Upper lobe of right lung (tissue), 1 donor: ENCODE data around the gene FGB. TPM values are rescaled to one million over a fixed set of nuclear protein-coding genes. Genes with fewer than 3 reads are reported as not detected.

Experiments
- ATAC-seq: fragments of 200-7000 bp; cut with Tn5 transposase; one replicate; pipeline ENCODE4 v1.9.1; 2020; ENCODE audit warnings: mild to moderate bottlenecking, moderate library complexity
- DNase-seq: peaks from one replicate; pipeline ENCODE4 v3.0.0-alpha.2; 2020
- H3K27ac ChIP-seq: fragments of 200-600 bp; one replicate; pipeline ENCODE4 v1.8.0; 2022
- H3K27me3 ChIP-seq: fragments of 200-600 bp; one replicate; pipeline ENCODE4 v1.8.0; 2022; ENCODE audit warnings: mild to moderate bottlenecking
- H3K36me3 ChIP-seq: fragments of 200-600 bp; one replicate; pipeline ENCODE4 v1.8.0; 2022
- H3K4me1 ChIP-seq: fragments of 200-600 bp; one replicate; pipeline ENCODE4 v1.8.0; 2022
- H3K4me3 ChIP-seq: fragments of 200-600 bp; one replicate; pipeline ENCODE4 v1.8.0; 2022; ENCODE audit warnings: mild to moderate bottlenecking
- H3K9me3 ChIP-seq: fragments of 200-600 bp; one replicate; pipeline ENCODE4 v1.8.0; 2022
- intact Hi-C: fragments of 100-400 bp; cut with DNase I; formaldehyde crosslinking; loops from one replicate; pipeline ENCODE4 v1.11.0; 2022
- total RNA-seq: library from RNA; stranded (reverse); fragmentation: NEBNext Ultra II Directional; extraction: Animal tissue kit (Norgen Biotek cat#: 25700); gene quantifications from one replicate; pipeline ENCODE4 v1.2.1, GENCODE V29; 2021
- TF ChIP-seq, protein P1 (sequence below): fragments of 200-600 bp; IDR thresholded peaks from one replicate; pipeline ENCODE4 v1.8.0; 2022; ENCODE audit warnings: antibody characterized with exemption
- donor health status: DM: no; HTN: yes; CAD: no; lungs with severe emphysema.

FGB gene
- total RNA-seq, 1 donor from 2014 or later = 1.2 TPM

DNA sequence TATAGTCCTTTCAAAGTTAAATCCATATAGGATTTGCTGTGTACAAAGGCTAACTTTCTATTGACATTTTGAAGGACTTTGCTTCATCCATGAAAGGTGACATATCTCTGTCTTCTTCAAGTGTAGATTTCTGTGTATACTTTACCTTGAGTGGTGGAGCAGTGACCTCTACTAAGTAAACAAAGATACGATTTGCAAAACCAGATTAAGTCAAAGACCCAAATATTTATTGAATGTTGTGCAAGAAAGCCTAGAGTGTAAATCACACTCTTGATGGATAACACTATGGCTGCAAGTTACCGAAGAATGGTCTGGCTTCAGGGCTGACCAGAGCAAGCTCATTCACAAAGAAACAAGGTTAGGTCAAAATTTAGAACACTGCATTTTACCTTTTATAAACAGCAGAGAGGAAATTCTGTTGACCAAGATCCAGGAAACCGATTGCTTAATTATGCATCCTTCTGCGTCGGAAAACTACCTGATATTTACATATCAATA, 55.1 kb downstream of the FGB start:
- H3K4me3 ChIP-seq = no peak overlapping the region
- TF ChIP-seq, protein P1, sequence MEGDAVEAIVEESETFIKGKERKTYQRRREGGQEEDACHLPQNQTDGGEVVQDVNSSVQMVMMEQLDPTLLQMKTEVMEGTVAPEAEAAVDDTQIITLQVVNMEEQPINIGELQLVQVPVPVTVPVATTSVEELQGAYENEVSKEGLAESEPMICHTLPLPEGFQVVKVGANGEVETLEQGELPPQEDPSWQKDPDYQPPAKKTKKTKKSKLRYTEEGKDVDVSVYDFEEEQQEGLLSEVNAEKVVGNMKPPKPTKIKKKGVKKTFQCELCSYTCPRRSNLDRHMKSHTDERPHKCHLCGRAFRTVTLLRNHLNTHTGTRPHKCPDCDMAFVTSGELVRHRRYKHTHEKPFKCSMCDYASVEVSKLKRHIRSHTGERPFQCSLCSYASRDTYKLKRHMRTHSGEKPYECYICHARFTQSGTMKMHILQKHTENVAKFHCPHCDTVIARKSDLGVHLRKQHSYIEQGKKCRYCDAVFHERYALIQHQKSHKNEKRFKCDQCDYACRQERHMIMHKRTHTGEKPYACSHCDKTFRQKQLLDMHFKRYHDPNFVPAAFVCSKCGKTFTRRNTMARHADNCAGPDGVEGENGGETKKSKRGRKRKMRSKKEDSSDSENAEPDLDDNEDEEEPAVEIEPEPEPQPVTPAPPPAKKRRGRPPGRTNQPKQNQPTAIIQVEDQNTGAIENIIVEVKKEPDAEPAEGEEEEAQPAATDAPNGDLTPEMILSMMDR = no peak
- H3K4me1 ChIP-seq = no peaks in the 10 kb centered on the region
- DNase-seq (no peak), ATAC-seq (no peak)
- intact Hi-C loops = no loop called here
- no peaks in the 10 kb centered on the region for H3K36me3 ChIP-seq
- H3K27ac ChIP-seq = no peak overlapping the region
- H3K9me3 ChIP-seq = no peaks in the 10 kb centered on the region
- no peaks in the 10 kb centered on the region for H3K27me3 ChIP-seq

DNA sequence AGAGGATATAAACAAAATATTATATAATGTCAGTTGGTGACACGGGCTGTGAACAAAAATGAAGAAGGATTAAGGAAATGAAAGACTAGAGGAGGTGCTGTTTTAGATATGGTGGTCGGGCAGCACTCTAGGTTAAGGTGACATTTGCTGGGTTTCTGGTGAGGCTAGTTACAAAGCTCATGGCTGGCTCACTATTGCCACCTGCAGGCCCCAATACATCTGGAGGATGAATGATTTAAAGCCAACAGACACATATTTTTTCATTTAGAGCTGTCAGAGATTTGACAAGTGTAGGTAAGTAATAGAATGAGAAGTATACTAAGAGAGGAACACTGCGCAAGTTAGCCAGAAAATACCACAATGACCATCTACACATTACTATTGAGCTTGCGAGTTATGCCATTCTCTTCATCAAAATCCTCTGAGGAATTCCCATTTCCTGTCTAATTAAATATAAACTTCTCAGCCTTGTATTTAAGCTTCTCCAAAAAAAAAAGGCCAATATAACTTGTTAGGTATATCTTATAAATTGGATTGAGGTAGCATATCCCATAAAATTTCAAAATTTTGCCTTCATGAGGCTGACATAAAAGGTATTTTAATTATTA, 56.0 kb downstream of the FGB start:
- DNase-seq = peak; percentile 66

DNA sequence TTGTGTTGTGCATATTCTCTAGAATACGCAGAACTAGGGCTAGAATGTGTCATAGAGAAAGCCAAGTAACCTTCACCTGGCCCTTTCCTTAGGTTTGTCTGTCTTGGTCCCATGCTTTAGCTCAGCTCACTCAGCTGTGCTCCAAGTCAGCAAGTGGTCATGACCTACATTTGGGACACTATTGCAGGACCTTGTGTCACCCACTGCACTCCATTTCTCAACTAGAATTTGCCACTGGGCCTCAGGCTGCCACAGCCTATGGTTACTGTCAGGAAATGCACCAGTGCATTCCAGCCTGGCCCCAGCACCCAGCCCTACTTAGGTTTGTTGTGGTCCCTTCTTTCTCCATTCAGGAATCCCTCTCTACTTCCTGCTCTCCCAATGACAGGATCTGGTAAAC, 57.3 kb downstream of the FGB start:
- ATAC-seq = peak; percentile 27
- H3K9me3 ChIP-seq = no peaks in the 10 kb centered on the region
- intact Hi-C loops = loop anchor here (10.0 kb wide), 1 partner anchor 65 kb away; the partner anchor contains the start of gene PLRG1
- no peak overlapping the region for H3K27ac ChIP-seq
- H3K4me1 ChIP-seq = no peaks in the 10 kb centered on the region
- DNase-seq = no peak
- H3K36me3 ChIP-seq = no peaks in the 10 kb centered on the region
- TF ChIP-seq, protein P1 = no peak
- H3K27me3 ChIP-seq = no peaks in the 10 kb centered on the region
- H3K4me3 ChIP-seq = no peak overlapping the region

More for the DNA sequence above, 56.0 kb downstream of the FGB start:
- H3K4me3 ChIP-seq = no peak overlapping the region
- H3K4me1 ChIP-seq = no peaks in the 10 kb centered on the region
- ATAC-seq = peak; percentile 84
- H3K9me3 ChIP-seq = no peaks in the 10 kb centered on the region
- intact Hi-C loops = no loop called here
- TF ChIP-seq, protein P1 = peak; percentile 57
- H3K36me3 ChIP-seq = no peaks in the 10 kb centered on the region
- no peak overlapping the region for H3K27ac ChIP-seq
- H3K27me3 ChIP-seq = no peaks in the 10 kb centered on the region

Other genes with a start within 250 kb of the FGB start
- gene DCHS2, start 71.2 kb upstream of the FGB start, total RNA-seq = 0.32 TPM
- gene PLRG1, start 12.6 kb upstream of the FGB start, total RNA-seq = 68.8 TPM
- 39.5 TPM for gene FGA, start 27.7 kb downstream of the FGB start, total RNA-seq
- 515 TPM for gene FGG, start 49.6 kb downstream of the FGB start, total RNA-seq
- gene LRAT, start 181.0 kb downstream of the FGB start, total RNA-seq = 1.1 TPM
- gene RBM46, start 218.3 kb downstream of the FGB start, total RNA-seq = not detected